Stimulated activated CD4-positive, alpha-beta T cell treated with anti-CD3 and anti-CD28 coated beads, Interleukin-12 subunit alpha, Interleukin-12 subunit beta, amount 100 ng/mL, for 24 hours (primary cell): ENCODE results near the gene MRPL30.
"Not testable (repeated sequence)": the region's sequence is repeated elsewhere in the genome, so short reads cannot be mapped to it uniquely, and the experiment has no call there.

Experiments used
- DNase-seq, 2 experiments: peaks; one replicate each; pipeline ENCODE4 v3.0.0-alpha.2; 2020; ENCODE audit warnings: low read depth in 2 of 2

MRPL30 gene

DNA sequence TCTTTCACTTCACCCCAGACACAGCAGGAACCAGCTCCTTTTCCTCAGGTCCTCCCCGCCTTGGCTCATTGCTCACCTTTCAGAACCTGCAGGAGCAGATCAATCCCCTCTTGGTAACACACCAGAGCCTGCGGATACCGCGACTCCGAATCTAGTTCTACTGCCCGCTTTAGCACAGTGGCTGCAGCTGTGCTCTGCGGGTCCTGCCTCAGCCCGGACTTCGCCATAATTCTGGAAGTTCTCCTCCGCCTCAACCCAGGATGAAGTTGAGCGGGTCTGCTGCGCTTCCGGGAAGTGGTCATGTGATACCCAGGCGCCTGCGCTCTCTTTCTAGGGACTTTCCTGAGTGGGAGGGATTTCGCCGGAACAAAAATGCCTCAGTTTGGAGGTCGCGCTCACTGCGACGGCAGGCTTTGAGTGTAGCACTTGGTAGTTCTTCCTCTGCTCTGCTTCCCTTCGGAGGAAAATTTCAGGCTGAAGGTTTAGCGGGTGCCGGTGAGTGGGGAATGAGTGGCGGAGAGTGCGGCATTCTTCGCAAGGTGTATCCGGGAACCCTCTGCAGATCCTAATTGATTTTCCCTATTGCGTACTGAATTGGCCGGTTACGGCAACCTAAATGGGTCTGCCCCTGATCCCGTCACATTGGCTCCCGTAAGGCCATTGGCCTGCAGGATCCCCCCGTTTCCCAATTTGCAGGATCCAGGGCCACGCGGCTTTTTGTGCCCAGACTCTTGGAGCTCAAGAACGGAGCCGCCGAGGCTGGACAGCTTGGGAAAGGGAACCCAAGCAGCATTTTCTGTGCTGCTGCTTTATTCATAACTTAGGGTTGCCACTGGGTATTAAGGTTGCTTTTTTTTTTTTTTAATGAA, at the start of gene MRPL30, which contains the start of gene MITD1:
TSS of gene MRPL30 (plus strand) at position 430 of the 869 bp plus-strand sequence. CDS start 5,020 bp downstream, outside the sequence.
TSS of gene MITD1 (minus strand) at position 304 of the 869 bp plus-strand sequence. CDS start at position 227, 77 bp downstream.
- DNase-seq, result peak; percentile 81 to 82

DNA sequence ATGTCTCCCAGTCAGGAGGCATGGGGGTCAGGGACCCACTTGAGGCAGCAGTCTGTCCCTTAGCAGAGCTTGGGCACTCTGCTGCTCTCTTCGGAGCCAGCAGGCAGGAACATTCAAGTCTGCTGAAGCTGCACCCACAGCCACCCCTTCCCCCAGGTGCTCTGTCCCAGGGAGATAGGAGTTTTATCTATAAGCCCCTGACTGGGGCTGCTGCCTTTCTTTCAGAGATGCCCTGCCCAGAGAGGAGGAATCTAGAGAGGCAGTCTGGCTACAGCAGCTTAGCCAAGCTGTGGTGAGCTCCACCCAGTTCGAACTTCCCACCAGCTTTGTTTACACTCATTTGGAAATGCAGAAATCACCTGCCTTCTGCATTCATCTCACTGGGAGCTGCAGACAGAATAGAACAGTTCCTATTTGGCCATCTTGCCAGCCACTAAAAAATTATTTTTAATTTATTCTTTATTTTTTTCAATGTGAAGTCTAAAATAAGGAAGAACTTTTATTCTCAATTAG, 45.9 kb upstream of the MRPL30 start:
- DNase-seq, result not testable (repeated sequence)

DNA sequence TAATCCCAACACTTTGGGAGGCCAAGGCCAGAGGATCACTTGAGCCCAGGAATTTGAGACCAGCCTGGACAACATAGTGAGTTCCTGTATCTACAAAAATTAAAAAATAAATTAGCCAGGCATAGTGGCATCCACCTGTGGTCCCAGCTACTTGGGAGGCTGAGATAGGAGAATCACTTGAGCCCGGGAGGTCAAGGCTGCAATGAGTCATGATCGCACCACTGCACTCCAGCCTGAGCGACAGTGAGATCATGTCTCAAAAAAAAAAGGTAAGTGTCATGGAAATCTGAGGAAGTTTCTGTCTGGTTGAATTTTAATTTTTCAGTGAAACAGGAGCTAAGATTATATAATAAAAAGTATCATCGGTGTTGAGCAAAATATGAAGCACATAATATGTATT, 42.0 kb upstream of the MRPL30 start:
- no peak for DNase-seq

DNA sequence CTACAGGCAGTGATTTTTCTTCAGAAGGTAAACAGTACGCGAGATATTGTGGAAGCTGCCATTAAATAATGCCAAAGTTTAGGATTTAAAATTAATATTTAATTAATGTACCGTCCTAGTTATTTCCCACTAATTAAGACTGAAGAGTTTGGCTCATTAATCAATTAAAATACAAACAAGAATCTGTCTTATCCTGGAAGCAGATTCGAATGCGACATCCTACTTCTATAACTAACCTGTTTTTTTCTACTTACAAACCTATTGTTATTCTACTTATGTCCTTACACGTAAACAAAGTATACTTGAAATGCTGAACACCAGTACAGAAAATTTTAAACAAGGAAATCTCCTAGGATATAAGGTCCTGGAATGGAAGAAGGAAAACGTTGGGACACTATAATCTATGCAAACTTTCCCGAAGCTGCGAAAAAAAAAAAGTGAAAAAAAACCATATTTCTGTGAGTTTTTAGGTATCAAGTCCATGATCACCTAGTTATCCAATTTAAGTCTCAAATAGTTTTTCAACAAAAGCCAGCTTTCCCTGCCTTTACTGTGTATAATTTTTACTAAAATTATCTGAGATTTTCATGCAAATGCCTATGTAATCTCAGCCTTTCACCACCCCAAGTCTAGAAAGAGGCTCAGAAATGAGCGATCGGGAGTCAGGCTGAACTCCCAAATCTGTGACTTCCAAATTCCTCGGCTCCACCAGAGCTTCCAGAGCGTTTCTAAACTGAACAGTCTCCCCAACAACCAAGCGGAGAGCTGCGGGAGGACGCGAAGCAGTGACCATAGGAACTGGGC, 40.7 kb upstream of the MRPL30 start:
- DNase-seq, result no peak

DNA sequence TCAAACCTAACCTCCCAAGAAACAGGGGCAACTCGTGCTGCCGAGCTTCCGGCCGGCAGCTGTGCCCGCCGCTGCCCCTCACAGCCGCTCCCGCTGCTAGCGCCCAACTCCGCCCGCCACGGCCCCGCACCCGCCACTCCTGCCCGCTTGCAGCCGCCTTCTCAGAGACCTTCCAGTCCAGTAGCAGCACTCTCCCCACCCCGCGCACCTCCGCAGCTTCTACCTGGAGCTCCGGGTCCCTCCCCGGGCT, 40.2 kb upstream of the MRPL30 start:
- DNase-seq, result no peak

DNA sequence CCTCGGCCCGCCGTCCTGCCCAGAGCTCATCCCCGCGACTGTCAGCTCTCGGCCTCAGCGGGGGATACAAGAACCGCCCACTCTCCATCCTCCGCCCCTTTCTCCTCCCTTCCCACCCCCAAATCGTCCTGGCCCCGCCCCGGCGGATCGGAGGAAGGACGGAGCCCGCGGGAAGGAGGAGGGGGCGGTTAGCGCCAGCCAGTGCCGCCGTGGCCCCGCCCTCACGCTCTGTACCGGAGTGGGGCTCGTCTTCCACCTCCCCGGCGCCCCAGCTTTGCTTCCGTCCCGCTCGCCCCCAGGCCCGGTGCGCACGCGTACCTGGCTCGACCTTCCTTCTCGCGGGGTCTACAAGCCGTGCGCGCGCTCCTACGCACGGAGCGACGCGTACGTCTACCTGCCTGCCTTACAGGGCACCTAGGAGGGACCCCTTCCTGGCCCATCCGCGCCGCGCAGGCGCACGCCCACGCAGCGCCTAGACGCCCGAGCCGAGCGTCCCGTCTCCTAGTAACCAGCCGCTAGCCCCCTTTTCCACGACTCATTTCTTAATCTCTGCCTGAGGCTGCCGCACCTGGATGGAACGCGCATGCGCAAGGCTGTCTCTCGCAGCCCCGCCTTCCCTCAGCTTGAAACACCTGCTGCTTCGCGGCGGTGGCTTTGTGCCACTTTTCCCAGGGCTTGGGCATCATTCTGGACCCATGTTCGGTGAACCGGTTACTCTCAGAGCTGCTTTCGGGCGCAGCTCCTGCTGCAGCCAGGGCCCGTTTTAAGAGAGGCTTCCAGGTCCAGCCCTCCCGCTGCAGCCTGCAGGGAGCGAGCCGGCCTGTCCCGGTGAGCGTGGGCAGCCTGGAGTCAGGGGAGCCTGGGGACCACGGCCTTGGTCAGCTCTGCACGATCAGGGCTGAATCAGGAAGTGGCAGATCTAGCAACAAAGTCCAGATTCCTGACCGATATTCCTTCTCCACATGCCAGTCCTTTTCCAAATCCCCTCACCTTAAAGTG, 39.6 kb upstream of the MRPL30 start, which contains the start of gene C2orf15:
TSS of gene C2orf15 (plus strand) at position 598 of the 999 bp plus-strand sequence. CDS start 8,852 bp downstream, outside the sequence.
- peak; percentile 93 to 96 for DNase-seq

DNA sequence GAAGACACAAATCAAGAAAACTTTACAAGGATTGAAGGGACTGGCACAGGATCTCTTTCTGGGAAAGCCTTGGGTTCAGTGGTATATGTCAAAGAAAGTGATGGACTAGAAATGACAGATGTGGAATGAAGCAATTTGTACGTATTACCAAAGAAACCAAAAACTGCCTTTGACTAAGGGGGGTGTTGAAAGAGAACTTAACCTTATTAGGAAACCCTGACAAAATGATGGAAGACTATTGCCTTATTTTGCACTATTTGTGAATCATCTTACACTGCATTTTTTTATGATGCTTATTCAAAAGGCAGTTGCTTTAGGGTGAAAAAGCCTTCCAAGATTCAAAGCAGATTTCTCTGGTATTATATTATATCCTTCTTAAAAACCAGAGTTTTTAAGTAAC, 30.3 kb upstream of the MRPL30 start:
- no peak for DNase-seq

DNA sequence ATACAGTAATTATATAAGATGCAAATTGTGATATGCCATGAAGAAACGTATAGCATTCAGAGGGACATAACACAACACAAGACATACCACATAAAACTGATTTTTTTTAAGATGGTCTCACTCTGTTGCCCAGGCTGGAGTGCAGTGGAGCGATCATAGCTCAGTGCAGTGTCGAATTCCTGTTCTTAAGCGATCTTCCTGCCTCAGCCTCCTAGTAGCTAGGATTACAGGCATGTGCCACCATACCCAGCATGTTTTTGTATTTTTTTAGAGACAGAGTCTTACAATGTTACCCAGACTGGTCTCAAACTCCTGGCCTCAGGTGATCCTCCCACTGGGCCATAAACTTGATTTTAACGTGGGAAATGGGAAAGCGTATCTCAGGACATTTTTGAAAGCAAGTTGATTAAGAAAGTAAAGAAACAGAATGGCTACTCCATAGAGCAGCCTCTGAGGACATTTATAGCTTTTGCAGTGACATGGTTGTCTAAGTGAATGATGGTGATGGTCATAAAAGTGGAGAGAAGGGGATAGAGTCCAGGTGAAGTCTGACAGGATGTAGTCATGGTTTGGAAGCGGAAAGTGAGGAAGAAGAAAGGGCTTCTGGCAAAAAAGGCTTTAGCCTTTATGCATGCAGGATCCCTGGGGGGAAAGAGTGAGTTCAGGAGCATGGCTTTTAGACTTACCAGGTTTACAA, 28.6 kb upstream of the MRPL30 start:
- DNase-seq, result no peak

DNA sequence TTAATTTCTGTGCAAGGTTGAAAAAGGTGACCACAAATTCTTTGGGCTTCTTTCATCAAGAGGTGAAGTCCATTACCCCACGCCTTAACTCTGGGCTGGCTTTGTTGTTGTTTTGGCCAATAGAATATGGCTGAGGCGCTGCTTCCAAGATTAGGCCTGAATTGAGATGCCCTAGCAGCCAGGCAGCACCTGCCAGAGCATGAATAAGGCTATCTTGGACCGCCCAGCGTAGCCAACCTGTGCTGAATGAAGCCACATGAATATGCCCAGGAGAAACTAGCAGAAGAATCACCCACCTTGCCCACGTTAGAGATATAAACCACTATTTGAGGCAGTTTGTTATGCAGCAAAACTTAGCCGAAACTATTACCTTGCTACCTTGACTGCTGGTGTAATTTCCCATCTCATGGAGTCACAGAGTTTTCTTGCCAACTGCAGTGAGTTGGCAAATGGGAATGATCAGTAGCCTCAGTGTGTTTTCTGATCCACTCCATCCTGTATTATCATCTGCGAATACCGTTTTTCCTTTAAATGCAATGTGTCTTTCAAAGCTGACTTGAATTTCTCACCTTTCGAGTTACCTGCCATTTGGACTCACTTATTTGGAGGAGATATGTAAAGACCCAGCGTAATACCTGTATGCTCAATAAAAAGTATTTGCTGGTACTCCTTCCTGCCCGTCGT, 26.9 kb upstream of the MRPL30 start:
- DNase-seq, result no peak

DNA sequence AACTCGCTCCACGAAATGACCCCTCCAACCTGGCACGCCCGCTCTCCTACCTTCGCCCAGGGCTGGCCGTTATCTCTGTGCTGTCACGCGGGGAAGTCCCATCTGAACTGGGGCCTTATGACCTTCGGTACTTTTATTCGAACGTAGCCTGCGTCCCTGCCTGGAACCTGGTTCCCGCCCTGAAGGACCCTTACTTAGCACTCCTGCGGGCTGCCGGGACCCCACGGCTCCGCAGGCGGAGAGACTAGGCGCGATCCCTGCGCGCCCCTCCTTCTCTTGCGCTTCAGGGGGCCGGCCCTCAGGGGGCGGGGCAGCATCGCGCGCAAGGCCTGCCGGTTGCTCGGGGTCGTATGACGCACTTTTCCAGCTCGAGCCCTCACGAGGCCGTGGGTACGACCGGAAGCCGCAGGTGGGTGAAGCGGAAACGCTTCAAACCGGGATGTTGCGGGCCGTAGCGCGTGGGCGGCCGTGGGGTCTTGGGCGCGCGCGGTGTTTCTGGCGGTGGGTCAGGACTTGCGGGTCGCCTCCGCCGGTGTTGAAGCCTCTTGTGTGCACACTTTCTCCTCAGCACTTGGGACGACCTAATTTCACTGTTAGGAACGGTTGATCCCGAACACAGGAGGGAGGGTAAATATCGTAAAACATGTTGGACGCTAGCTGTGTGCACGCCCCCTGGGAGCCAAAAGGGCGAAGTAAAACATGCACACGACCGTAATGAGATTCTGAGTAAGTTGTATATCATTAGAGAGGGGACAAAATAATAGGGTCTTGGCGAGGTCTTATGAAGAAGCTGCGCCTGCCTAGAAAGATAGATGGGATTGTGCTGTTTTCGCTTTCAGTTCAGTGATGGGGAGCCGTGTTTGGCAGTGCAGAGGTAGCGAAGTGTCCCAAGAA, 26.1 kb upstream of the MRPL30 start, which contains the start of the genes LIPT1 and TSGA10:
TSS of gene LIPT1 (plus strand) at position 325 of the 894 bp plus-strand sequence. CDS start 6,991 bp downstream, outside the sequence.
TSS of gene TSGA10 (minus strand) at position 300 of the 894 bp plus-strand sequence. CDS start 45,503 bp downstream, outside the sequence.
- DNase-seq, result peak; percentile 84 to 91

DNA sequence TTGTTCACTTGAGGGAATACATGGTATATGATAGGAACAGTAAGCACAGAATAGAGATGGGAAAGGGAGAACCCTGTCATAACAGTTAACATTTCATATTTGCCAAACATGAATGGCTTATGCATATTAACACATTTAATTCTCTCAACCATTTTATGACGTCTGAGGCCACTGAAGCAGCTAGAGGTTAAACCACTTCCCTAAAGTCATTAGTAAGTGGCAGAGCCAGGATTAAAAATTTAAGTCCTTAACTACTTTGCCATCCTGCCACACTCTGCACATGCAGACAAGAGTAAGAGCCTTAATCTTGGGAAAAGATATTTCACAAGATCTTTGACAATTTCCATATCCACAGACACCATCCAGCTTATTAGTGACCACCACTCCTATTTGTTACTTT, 24.1 kb upstream of the MRPL30 start:
- no peak for DNase-seq

DNA sequence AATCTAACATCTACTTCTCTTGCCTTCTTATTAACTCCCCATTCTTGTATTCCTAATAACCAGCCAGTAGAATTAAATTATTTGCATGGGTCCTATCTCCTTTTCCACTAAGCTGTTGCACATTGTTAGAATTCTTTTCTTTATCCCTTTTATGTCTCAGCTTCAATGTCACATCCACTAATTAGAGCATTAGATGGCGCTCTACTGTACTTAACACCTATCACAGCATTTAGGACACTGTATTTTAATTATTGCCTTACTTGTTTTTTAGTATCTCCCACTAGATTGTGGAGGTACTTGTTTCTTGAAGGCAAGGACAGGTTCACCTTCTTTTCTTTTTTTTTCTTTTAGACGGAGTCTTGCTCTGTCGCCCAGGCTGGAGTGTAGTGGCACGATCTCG, 22.4 kb upstream of the MRPL30 start:
- no peak for DNase-seq

DNA sequence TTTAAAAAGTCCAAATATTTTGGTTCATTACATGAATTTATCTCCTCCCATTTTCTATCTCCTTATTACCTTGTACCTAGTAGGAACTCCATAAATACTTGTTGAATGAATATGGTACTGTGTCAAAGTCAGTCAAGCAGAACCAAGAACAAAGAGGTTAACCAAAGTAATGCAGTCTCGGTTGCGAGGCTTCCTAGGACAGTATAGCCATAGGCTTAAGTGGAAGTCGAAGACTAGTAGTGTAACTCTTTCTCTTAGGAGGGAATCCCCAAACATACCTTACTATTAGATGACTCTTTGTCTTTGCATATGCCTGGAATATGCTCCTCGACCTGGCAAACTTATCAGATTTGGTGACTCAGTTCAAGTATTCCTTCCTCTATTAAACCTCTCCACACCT, 21.4 kb upstream of the MRPL30 start:
- no peak for DNase-seq

DNA sequence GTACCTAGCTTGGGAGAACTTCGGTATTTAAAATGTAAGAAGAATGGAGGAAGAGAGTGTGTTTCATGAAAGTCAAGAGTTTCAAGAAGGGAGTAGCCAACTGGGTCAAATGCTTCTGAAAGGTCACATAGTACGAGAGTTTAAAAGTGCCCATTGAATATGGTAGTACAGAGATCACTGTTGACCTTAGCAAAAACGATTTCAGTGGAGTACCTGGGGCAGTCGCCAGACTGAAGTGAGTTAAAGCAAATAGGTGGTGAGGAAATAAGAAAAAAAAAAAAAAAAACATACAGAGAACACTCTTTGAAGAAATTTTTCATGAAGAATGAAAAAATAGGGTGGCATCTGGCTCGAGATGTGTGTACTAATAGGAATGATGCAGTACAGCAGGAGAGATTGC, 14.8 kb upstream of the MRPL30 start:
- no peak for DNase-seq

DNA sequence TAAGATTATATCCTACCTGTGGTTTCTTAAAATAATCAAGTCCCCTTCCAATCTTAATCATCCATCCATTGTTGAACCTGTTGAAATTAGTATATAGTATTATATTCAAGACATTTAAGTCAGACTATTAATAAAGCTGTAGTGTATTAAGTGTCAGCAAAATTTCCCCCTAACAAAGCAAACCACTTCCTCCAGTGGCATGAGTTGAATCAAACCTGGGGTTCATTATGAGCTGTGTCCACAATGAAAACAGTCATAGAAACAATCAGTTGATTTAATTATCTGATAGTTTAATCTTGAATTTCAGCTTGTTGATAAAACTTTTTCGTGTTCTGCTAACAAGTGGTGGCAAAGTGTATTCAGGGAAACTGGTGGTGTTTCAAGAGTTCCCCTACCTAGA, 11.4 kb upstream of the MRPL30 start:
- no peak for DNase-seq

DNA sequence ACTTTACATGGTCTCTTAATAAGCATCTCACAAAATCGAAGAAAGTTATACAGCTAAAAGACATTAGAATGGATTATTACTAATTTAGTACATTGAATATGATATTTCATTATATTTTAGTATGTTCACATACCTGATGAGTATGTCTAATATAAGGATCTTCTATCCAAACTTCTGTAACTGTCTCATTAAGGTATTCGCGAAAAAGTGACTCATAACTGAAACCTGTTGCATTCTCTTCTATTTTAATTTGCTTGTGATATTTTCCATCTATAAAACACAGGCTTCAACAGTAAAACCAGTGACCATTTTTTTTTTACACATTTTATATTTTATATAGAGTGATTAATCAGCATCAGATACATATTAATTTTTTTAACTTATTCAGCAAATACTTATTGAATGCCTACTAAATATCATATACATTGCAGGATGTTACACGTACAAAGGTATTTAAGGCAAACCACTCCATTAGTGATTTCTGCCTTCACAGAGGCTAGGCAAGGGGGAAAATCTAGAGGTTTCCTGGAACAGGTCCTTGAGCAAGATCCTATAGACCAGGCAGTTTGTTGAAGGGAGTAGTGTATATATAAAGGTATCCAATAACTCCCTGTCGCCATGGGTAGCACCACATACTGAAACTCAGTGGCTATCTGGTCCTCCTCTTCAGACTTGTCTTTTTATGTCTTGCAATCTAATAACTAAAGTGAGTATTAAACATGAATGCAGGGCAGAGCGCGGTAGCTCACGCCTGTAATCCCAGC, 9.4 kb upstream of the MRPL30 start:
- DNase-seq, result no peak

DNA sequence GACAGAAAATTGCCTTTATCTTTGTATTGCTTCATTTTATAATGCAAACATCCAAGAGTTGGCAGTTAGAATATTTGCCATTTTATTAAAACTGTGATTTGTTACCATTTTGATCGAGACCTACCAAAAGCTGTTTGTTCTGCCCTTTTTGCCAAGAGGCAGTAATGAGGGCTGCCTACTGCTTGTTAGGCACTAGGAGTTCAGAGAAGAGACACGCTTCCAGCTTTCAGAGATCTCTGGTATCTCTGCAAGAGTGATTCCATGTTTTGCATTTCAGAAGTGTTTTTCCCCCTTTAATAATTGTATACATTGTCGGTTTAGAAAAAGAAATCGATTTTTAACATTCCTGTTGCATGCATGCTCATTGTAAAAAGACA, 628 bp downstream of the MRPL30 start:
- no peak for DNase-seq

DNA sequence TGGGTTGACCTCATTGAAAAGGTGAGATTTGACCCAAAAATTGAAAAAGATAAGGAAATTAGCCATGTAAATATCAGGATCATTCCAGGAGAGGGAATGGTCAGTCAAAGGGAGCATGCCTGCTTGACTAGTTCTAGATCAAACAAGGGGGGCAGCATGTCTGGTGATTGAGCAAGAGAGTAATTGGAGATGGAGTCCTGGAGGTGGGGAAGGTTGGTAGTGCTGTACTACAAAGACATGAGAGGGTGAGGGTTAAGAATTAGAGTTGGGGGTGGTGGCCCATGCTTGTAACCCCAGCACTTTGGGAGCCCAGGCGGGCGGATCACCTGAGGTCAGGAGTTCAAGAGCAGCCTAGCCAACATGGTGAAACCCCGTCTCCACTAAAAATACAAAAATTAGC, 2.0 kb downstream of the MRPL30 start:
- no peak for DNase-seq
